ENCODE measurements around the gene HAAO. TPM values are rescaled to one million over a fixed set of nuclear protein-coding genes. Genes with fewer than 3 reads are reported as not detected.
A peak's percentile ranks its signal among the peaks of the same experiment; 100 is the strongest.

The HAAO gene
- total and polyA plus RNA-seq, 2 donors (not counting 3 experiments of a cell fraction or from before 2014, with no cell fraction given), result 0.82 to 1.1 TPM

- H3K36me3 ChIP-seq (ENCODE audit: control insufficient read depth in 2 of 2, extremely low read depth in 1 of 2, insufficient read depth in 2 of 2, low read length in 2 of 2), result no peaks in the 10 kb centered on the region
- H3K9me1 ChIP-seq (replicated peaks; ENCODE audit: control insufficient read depth, extremely low read depth, insufficient read depth, low read length), result no peaks in the 10 kb centered on the region
- peak; percentile 91 for FAIRE-seq
- H4K20me1 ChIP-seq (replicated peaks; ENCODE audit: control insufficient read depth, extremely low read depth, insufficient read depth, low read length), result no peaks in the 10 kb centered on the region
- no peak overlapping the region for H3K27ac ChIP-seq (ENCODE audit: insufficient read depth, low read depth, low read length)
- no peaks in the 10 kb centered on the region for H3K27me3 ChIP-seq (ENCODE audit: control insufficient read depth in 2 of 2, insufficient read depth in 2 of 2, low read length in 2 of 2)
- peak overlapping the region; percentile 63 for H2AFZ ChIP-seq (ENCODE audit: low read depth, low read length)
- H3K79me2 ChIP-seq (ENCODE audit: control insufficient read depth, insufficient read depth, low read length), result no peaks in the 10 kb centered on the region
- no peaks in the 10 kb centered on the region for H3K9me3 ChIP-seq (replicated peaks; ENCODE audit: control insufficient read depth, insufficient read depth, low read length)
- H3K4me2 ChIP-seq (ENCODE audit: insufficient read depth, low read length), result peak overlapping the region; percentile 6
- no peak overlapping the region for H3K9ac ChIP-seq (replicated peaks; ENCODE audit: extremely low read depth, insufficient read depth, low read length)
- TF ChIP-seq EZH2 (IDR thresholded peaks at IDR 0.05; ENCODE audit: borderline replicate concordance, low read depth, low read length, severe bottlenecking) (no peak), JUN (IDR thresholded peaks at IDR 0.05; ENCODE audit: borderline replicate concordance, insufficient read depth, insufficient read length, low read depth) (no peak), CTCF (IDR thresholded peaks at IDR 0.05; ENCODE audit: extremely low read depth in 1 of 2, insufficient read depth in 1 of 2, low read depth in 1 of 2, low read length in 2 of 2) (peak; percentile 83 to 96), MYC (IDR thresholded peaks at IDR 0.05; ENCODE audit: low read depth, low read length) (no peak)
- no peaks in the 10 kb centered on the region for H3K4me1 ChIP-seq (ENCODE audit: control insufficient read depth, extremely low read depth, insufficient read depth, low read length)
- CTCF ChIA-PET, result interaction anchor here (0.5 to 2.7 kb wide), 30 partner anchors 8 to 783 kb away, joined by 3 to 29 read pairs (median 4); partner anchors contain the start of gene ZFP36L2
- dilution Hi-C loops (cut with MboI; ENCODE audit: extremely low pct_ligation_motif_present, low sequenced_read_pairs), result no loop called here
- peak; percentile 75 for DNase-seq (ENCODE audit: low read depth, low spot score)
- BruUV-seq (replicated peaks), result no TSS peak
- intact Hi-C loops (cut with micrococcal nuclease), result loop anchor here (1.0 to 2.0 kb wide), 8 partner anchors 147 to 781 kb away; no protein-coding TSS in a partner anchor
- H3K4me3 ChIP-seq (replicated peaks in 1 of 3; ENCODE audit: insufficient read depth in 1 of 3, low read depth in 1 of 3, low read length in 3 of 3), result peak overlapping the region in 1 of 3 experiments; percentile 10
- POLR2A ChIA-PET, result interaction anchor here (0.9 kb wide), 1 partner anchor 768 kb away, joined by 3 read pairs; the partner anchor contains the start of gene THADA
These were observed 35.5 kb upstream of the HAAO start for GRCh38 chr2:42827647-42828486.
